ENCODE data around the gene ZNF354C. TPM values are rescaled to one million over a fixed set of nuclear protein-coding genes. Genes with fewer than 3 reads are reported as not detected.

ZNF354C gene
- polyA plus RNA-seq, 1 donor from 2014 or later: 6.1 TPM

DNA sequence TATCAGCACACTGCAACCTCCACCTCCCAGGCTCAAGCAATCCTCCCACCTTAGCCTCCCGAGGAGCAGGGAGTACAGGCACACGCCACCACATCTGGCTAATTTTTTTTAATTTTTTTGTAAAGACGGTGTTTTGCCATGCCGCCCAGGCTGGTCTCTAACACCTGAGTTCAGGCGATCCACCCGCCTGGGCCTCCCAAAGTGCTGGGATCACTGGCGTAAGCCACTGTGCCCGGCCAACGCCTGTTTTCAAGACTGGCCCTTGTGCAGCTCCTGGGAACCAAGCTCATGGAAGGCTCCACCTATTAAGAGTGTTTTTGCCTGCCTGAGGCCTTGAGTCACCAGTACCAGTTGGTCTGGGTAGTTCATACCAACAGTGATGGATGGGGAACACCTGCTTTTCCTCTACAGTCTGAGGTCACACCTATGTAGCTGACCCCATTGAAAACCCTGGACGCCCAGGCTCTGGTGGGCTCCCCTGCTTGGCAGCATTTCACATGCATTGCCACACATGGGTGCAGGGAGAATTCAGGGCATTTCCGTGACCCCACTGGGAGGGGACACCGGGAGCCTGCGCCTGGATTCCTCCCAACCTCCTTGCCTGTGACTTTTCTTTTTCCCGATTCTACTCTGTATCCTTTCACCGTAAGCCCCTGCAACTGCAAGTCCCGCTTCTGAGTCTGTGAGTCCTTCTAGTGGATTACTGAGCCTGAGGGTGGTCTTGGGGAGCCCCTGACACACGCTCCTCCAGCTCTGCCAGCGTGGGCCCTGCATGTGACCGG lies 63.5 kb downstream of the ZNF354C start:
- Histone ChIP-seq H3K9ac (ENCODE audit: low read length) (no peak overlapping the region), H3K27ac (ENCODE audit: low read length) (no peak overlapping the region), H3K9me3 (ENCODE audit: low read length) (no peaks in the 10 kb centered on the region), H3F3A (ENCODE audit: insufficient read depth, low read length, poor library complexity, severe bottlenecking) (no peaks in the 10 kb centered on the region), H3K79me2 (replicated peaks; ENCODE audit: insufficient read depth, low read length) (no peaks in the 10 kb centered on the region), H2AFZ (ENCODE audit: low read depth, low read length) (no peak overlapping the region), H3K27me3 (ENCODE audit: insufficient read depth, low read depth, low read length) (no peaks in the 10 kb centered on the region), H3K4me2 (ENCODE audit: low read length) (no peak overlapping the region), H3K36me3 (ENCODE audit: insufficient read depth, low read length) (no peaks in the 10 kb centered on the region), H3K4me3 (ENCODE audit: low read length) (no peak overlapping the region), H4K20me1 (ENCODE audit: insufficient read depth) (no peaks in the 10 kb centered on the region), H3K9me2 (ENCODE audit: insufficient read depth, low read length) (no peaks in the 10 kb centered on the region)
- no peak for TF ChIP-seq EZH2 (IDR thresholded peaks at IDR 0.05; ENCODE audit: borderline replicate concordance, insufficient read depth, low read length, poor library complexity, severe bottlenecking)
- no peak for TF ChIP-seq MXI1 (conservative IDR thresholded peaks at IDR 0.05; ENCODE audit: poor library complexity, severe bottlenecking)
- TF ChIP-seq, protein P1, sequence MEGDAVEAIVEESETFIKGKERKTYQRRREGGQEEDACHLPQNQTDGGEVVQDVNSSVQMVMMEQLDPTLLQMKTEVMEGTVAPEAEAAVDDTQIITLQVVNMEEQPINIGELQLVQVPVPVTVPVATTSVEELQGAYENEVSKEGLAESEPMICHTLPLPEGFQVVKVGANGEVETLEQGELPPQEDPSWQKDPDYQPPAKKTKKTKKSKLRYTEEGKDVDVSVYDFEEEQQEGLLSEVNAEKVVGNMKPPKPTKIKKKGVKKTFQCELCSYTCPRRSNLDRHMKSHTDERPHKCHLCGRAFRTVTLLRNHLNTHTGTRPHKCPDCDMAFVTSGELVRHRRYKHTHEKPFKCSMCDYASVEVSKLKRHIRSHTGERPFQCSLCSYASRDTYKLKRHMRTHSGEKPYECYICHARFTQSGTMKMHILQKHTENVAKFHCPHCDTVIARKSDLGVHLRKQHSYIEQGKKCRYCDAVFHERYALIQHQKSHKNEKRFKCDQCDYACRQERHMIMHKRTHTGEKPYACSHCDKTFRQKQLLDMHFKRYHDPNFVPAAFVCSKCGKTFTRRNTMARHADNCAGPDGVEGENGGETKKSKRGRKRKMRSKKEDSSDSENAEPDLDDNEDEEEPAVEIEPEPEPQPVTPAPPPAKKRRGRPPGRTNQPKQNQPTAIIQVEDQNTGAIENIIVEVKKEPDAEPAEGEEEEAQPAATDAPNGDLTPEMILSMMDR (IDR thresholded peaks at IDR 0.05; ENCODE audit: poor library complexity, severe bottlenecking): no peak
- no peak for TF ChIP-seq TAF1 (IDR thresholded peaks at IDR 0.05; ENCODE audit: low read depth)
- no peak for TF ChIP-seq RAD21 (conservative IDR thresholded peaks at IDR 0.05)
- TF ChIP-seq EP300 (conservative IDR thresholded peaks at IDR 0.05; ENCODE audit: poor library complexity, severe bottlenecking): no peak
- no peak for TF ChIP-seq POLR2AphosphoS5 (IDR thresholded peaks at IDR 0.05)
- no peak for TF ChIP-seq REST (IDR thresholded peaks at IDR 0.05; ENCODE audit: borderline replicate concordance)
- no peak for TF ChIP-seq SMC3 (conservative IDR thresholded peaks at IDR 0.05; ENCODE audit: poor library complexity)

DNA sequence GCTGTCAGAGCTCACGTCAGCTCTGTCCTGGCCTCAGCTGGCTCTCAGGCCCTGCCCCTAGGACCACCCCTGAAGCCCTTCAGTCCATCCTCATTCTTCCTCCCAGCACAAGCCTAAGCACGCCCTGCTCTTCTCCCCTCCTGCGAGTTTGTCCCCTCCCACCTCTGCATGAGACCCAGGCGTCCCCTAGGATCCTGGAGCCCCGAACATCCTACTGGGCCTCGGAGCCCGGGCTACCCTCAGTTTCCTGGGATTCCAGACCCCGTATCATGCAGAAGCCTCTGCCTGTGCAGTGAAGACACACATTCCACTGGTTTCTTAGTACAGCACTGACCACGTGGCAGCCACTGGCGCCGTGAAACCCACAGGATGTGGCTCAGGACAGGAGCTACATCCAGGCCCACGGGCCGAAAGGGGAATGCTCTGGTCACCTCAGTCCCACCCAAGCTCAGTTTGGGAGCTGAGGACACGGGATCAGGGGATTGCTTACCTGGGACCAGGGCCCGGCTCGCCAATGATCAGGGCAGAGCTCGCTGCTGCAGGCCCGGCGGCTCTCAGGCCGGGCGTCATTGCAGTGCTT lies 64.2 kb downstream of the ZNF354C start:
- Histone ChIP-seq H3F3A (ENCODE audit: insufficient read depth, low read length, poor library complexity, severe bottlenecking) (no peaks in the 10 kb centered on the region), H3K27ac (ENCODE audit: low read length) (no peak overlapping the region), H3K9ac (ENCODE audit: low read length) (no peak overlapping the region), H3K27me3 (ENCODE audit: insufficient read depth, low read depth, low read length) (no peaks in the 10 kb centered on the region), H3K4me2 (ENCODE audit: low read length) (no peak overlapping the region), H3K9me2 (ENCODE audit: insufficient read depth, low read length) (no peaks in the 10 kb centered on the region), H3K9me3 (ENCODE audit: low read length) (no peaks in the 10 kb centered on the region), H4K20me1 (ENCODE audit: insufficient read depth) (no peaks in the 10 kb centered on the region), H2AFZ (ENCODE audit: low read depth, low read length) (no peak overlapping the region), H3K79me2 (replicated peaks; ENCODE audit: insufficient read depth, low read length) (no peaks in the 10 kb centered on the region), H3K4me3 (ENCODE audit: low read length) (no peak overlapping the region), H3K36me3 (ENCODE audit: insufficient read depth, low read length) (no peaks in the 10 kb centered on the region)
- TF ChIP-seq EZH2 (IDR thresholded peaks at IDR 0.05; ENCODE audit: borderline replicate concordance, insufficient read depth, low read length, poor library complexity, severe bottlenecking) (no peak), EP300 (conservative IDR thresholded peaks at IDR 0.05; ENCODE audit: poor library complexity, severe bottlenecking) (no peak), TAF1 (IDR thresholded peaks at IDR 0.05; ENCODE audit: low read depth) (no peak), POLR2AphosphoS5 (IDR thresholded peaks at IDR 0.05) (no peak), SMC3 (conservative IDR thresholded peaks at IDR 0.05; ENCODE audit: poor library complexity) (no peak), MXI1 (conservative IDR thresholded peaks at IDR 0.05; ENCODE audit: poor library complexity, severe bottlenecking) (no peak), REST (IDR thresholded peaks at IDR 0.05; ENCODE audit: borderline replicate concordance) (no peak), RAD21 (conservative IDR thresholded peaks at IDR 0.05) (no peak)
- TF ChIP-seq, protein P1 (IDR thresholded peaks at IDR 0.05; ENCODE audit: poor library complexity, severe bottlenecking): no peak
